ENCODE results near the gene SMIM34.
"Not testable (repeated sequence)": the region's sequence is repeated elsewhere in the genome, so short reads cannot be mapped to it uniquely, and the experiment has no call there.

The SMIM34 gene

GRCh38 chr21:34423805-34424204 is at the start of gene SMIM34:
TSS of gene SMIM34 (minus strand) at chr21:34423951. CDS start at chr21:34423839, 112 bp downstream.
- not testable (repeated sequence) for DNase-seq (ENCODE audit: low read depth, low spot score)

- not testable (repeated sequence) for DNase-seq (ENCODE audit: low read depth, low spot score)
Observed at GRCh38 chr21:34467333-34467732, 43.6 kb upstream of the SMIM34 start.

DNA sequence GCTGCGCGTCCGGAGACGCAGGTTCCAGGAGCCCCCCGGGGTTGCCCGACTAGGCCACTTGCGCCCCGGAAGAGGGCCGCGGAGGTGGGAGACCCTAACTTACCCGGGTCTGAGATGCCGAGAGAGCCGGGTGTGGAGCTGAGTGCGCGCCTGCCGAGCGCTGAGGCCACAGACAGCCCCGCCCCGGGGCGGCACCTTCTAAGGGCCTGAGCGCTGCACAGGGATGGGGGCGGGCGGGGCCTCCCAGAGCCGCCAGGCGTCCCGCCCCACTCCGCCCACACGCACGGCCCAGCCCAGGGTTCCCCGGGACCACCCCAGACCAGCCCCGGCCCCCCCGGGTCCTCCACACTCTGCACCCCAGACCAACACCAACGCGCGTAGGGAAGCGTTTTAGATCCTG is 35.7 kb upstream of the SMIM34 start:
- not testable (repeated sequence) for DNase-seq (ENCODE audit: low read depth, low spot score)

GRCh38 chr21:34458266-34458665 is 34.5 kb upstream of the SMIM34 start:
- DNase-seq (ENCODE audit: low read depth, low spot score): not testable (repeated sequence)

GRCh38 chr21:34456180-34456579 is 32.4 kb upstream of the SMIM34 start:
- not testable (repeated sequence) for DNase-seq (ENCODE audit: low read depth, low spot score)

DNA sequence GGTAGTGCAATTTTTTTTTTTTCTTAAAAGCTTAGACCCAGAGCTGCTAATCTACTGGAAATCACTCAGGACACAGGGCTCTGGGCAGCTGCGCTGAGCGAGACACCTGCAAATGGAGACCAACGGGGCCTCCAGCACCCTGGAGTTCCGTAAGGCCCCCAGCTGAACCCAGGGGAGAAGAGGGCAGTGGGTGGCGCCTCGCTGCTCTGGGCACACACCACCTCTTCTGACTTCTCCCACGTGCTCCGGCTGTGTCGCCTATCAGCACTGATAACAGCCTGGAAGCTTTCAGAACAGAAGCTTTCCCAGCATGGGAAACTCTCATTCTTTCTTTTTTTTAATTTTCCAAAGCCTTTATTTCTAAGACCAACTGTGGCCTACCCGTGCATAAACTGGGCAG is 31.9 kb upstream of the SMIM34 start:
- DNase-seq (ENCODE audit: low read depth, low spot score): not testable (repeated sequence)

DNA sequence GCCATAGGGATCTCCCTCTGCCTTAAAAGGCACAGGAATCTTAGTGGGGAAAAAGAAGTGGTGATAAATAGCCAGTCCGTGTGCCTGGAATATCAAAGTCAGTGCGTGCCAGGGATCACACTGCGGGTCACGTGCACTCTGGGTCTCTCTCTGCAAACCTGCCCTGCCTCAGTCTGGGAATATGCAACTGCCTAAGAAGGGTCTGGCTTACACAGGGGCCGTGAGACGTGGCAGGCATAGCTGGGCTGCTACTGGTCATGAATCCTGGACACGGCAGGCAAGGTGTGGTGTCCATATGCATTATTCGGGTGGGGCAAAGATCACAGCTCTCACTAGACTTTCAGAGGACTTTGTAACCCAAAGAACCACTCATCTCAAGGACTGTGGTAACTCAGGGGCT is 23.3 kb upstream of the SMIM34 start:
- DNase-seq (ENCODE audit: low read depth, low spot score): not testable (repeated sequence)

GRCh38 chr21:34443486-34443885 is 19.7 kb upstream of the SMIM34 start:
- not testable (repeated sequence) for DNase-seq (ENCODE audit: low read depth, low spot score)

DNA sequence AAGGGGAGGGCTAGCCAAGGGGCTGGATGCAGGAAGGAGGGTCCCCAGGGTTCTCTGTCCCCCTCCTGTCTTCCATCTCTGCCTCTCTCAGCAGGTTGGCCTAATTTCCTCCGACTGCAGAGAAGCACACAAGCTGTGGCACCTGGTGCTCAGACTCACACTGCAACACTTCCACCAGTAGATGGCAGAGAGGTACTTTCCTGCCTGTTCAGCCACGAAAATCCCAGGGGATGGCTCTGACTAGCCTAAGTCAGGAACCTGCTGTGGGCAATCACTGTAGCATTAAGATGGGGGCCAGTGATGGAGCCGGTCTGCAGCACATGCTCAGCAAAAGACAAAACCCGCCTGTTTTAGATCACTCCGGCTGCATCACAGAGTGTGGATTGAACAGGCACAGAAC is 6.0 kb upstream of the SMIM34 start:
- DNase-seq (ENCODE audit: low read depth, low spot score): not testable (repeated sequence)

DNA sequence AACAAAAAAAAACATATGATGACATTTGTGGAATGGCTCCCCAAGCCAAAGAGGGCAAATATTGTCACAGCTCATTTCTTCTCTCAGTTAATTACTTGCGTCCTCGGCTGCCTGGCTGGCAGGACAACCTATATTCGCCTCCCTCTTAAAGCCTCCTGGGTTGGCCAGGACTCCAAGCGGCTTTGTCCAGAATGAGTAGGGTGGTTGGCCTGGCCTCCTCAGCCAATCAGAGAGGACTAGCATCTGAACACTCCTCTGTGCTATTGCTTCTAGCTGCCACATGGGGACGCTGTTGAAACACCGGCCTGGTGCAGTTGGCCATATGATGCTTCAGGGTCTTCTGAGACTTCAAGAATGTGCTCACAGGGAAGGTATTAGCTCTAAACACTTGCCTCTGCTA is 4.7 kb upstream of the SMIM34 start:
- not testable (repeated sequence) for DNase-seq (ENCODE audit: low read depth, low spot score)

GRCh38 chr21:34427339-34427738 is 3.6 kb upstream of the SMIM34 start:
- not testable (repeated sequence) for DNase-seq (ENCODE audit: low read depth, low spot score)

- DNase-seq (ENCODE audit: low read depth, low spot score): not testable (repeated sequence)
Observed at GRCh38 chr21:34417448-34418077, 6.2 kb downstream of the SMIM34 start.

DNA sequence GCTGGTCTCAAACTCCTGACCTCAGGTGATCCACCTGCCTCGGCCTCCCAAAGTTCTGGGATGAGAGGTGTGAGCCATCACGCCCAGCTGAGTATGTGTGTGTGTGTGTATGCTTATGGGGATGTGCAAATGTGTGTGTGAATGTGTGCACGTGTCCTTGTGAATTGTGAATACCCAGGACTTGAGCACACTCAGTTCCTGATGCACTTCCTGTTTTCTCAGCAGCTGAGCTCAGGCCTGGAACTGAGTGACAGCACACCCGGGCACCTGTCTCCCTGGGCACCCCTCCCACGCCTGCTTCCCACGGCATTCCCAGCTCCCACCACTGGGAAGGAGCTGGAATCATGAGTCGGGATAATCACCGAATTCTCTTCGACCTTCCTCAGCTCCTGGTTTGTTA is 16.5 kb downstream of the SMIM34 start:
- DNase-seq (ENCODE audit: low read depth, low spot score): not testable (repeated sequence)

DNA sequence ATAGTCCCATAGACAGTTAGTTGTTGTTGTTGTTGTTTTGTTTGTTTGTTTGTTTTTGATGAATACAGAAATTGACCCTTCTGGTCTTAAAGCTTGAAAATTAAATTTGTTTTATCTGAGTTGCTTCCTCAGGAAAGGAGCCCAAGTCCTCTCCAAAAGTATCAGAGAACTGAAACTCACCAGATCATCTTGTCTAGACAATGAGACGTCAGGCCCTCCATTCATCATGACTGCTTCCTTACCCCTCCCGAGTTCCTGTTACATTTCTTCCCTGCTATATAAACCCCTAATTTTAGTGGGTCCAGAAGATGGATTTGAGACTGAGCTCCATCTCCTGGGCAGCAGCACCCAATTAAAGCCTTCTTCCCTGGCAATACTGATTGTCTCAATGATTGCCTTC is 17.1 kb downstream of the SMIM34 start:
- DNase-seq (ENCODE audit: low read depth, low spot score): not testable (repeated sequence)

DNA sequence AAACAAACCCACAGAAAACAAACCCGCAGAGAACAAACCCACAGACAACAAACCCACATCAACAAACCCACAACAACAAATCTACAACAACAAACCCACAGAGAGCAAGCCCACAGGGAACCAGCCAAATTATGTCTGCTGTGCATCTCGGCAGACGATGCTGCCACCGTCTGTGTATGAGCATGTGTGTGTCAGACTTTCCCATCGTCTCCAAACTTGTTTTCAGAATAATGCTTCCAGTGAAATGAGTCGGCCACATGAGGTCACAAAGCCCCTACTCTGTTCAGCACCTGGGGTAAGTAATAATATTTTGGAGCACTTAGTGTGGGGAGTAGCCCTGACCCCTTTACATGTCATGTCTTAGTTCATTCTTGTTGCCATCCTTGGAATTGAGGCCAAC is 17.6 kb downstream of the SMIM34 start:
- DNase-seq (ENCODE audit: low read depth, low spot score): not testable (repeated sequence)

DNA sequence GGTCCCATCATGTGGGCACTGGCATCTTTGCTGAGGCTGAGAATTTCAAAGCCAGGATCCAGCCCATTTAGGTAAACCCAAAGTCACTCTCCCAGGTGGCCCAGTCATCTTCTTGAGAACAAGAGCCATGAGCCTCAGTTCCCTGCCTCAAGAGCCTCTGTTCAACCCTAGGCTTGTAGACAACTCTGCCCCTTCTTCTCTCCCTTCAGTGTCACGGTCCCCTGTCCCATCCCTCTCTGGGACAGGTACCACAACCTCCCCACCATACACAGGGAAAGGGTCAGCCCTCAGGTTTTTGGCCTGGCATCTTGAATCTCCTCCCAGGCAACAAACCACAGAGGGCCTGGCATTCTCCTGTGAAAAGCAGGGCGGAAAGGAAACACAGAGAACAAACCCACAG is 18.1 kb downstream of the SMIM34 start:
- DNase-seq (ENCODE audit: low read depth, low spot score): not testable (repeated sequence)

GRCh38 chr21:34404742-34405141 is 19.0 kb downstream of the SMIM34 start:
- not testable (repeated sequence) for DNase-seq (ENCODE audit: low read depth, low spot score)

- DNase-seq (ENCODE audit: low read depth, low spot score): not testable (repeated sequence)
Observed at GRCh38 chr21:34400522-34400921, 23.2 kb downstream of the SMIM34 start.

- not testable (repeated sequence) for DNase-seq (ENCODE audit: low read depth, low spot score)
Observed at GRCh38 chr21:34383724-34384415, 39.9 kb downstream of the SMIM34 start.

DNA sequence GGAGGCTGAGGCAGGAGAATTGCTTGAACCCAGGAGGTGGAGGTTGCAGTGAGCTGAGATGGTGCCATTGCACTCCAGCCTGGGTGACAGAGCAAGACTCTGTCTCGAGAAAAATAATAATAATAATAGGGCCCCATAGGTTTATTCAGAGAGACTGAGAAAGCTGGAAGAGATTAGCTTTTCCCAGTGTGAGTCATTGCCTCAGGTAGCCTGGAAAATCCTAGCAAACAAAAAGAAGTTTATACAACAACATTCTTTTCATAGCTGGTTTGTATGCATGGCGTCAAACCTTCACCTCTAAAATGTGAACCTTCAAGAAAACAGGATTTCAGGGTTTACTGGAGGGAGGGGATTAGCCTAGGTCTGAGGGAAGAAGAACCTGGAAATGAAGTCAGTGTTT is 40.6 kb downstream of the SMIM34 start:
- not testable (repeated sequence) for DNase-seq (ENCODE audit: low read depth, low spot score)

DNA sequence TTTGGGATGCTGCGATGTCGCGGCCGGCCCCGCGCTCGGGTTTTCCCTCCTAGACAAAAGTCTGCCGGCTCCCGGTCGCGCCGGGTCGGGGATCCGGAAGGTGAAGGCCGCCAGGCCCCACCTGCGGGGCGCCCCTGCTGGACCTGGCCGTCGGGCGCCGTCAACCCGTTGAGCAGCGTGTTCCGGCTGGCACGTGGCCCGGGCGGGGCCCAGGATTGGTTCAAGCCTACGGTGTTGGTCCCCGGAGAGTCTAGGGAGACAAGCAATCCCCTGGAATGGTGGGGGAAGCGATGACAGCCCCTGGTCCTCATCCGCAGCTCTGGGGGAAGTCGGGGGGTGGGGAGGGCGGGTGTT is 48.2 kb downstream of the SMIM34 start:
- not testable (repeated sequence) for DNase-seq (ENCODE audit: low read depth, low spot score)

DNA sequence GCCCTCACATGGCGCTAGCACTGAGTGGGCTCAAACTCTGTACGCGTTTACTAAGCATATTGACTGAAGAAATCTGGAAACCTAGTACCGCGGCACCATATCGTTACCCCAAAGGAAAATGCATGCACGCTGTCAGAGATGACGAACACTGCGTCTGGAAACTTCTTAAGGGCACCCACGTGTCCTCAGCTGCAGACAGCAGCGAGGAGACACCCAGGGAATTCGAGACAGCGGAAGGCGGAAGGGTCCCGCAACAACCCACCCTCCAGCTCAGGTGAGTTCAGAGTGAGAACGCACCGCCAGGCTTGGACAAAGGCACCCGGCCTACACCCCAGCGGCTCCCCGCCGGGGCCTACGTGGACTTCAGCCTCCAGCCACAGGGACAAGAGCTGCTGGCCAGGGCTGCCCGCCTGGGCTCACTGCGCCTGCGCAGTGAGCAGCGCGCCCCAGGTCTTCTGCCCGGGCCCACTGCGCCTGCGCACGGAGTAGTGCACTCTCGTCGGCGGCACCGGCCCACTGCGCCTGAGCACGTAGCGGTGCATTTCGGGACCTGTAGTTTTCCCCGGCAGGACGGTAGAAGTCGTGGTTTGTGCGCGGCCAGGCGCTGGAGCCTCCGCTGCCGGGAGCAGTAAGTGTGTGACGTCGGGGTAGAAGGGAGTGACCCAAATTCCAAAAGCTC is 48.7 kb downstream of the SMIM34 start, which contains the start of gene SMIM11:
Gene SMIM11 (plus strand): TSS at position 568 of the 679 bp plus-strand sequence. CDS start 3,998 bp downstream, outside the sequence.
- DNase-seq (ENCODE audit: low read depth, low spot score): not testable (repeated sequence)
